Neural progenitor cell (in vitro differentiated cells): ENCODE measurements around the gene CPNE2. TPM values are rescaled to one million over a fixed set of nuclear protein-coding genes. Genes with fewer than 3 reads are reported as not detected.

Experiments
- DNase-seq: peaks from one replicate; pipeline ENCODE4 v3.0.0-alpha.2; 2016; ENCODE audit warnings: low spot score
- H2AFZ ChIP-seq: fragments of 200-600 bp; sonication (generic); replicated peaks from 2 replicates; pipeline ENCODE4 v1.6.1; 2016; ENCODE audit warnings: antibody characterized with exemption
- H3F3A ChIP-seq: fragments of 200-600 bp; sonication (generic); 2 replicates; pipeline ENCODE4 v1.6.1; 2016; ENCODE audit warnings: antibody characterized with exemption, low read depth
- H3K27ac ChIP-seq: fragments of 200-600 bp; sonication (generic); 2 replicates; pipeline ENCODE4 v1.5.1; 2016; ENCODE audit warnings: mild to moderate bottlenecking
- H3K27me3 ChIP-seq: fragments of 200-600 bp; sonication (generic); 2 replicates; pipeline ENCODE4 v1.6.1; 2016; ENCODE audit warnings: mild to moderate bottlenecking, moderate library complexity
- H3K36me3 ChIP-seq: fragments of 200-600 bp; sonication (generic); 2 replicates; pipeline ENCODE4 v1.5.1; 2016
- H3K4me1 ChIP-seq: fragments of 200-600 bp; sonication (generic); 2 replicates; pipeline ENCODE4 v1.6.1; 2016; ENCODE audit warnings: mixed run types
- H3K4me2 ChIP-seq: fragments of 200-600 bp; sonication (generic); 2 replicates; pipeline ENCODE4 v1.6.1; 2016
- H3K4me3 ChIP-seq: fragments of 200-600 bp; sonication (generic); 2 replicates; pipeline ENCODE4 v1.5.1; 2016
- H3K79me2 ChIP-seq: fragments of 200-600 bp; sonication (generic); 2 replicates; pipeline ENCODE4 v1.6.1; 2016; ENCODE audit warnings: low read depth
- H3K9ac ChIP-seq: fragments of 200-600 bp; sonication (generic); 2 replicates; pipeline ENCODE4 v1.6.1; 2016
- H3K9me3 ChIP-seq: fragments of 200-600 bp; sonication (generic); 2 replicates; pipeline ENCODE4 v1.5.1; 2016; ENCODE audit warnings: low read depth
- H4K20me1 ChIP-seq: fragments of 200-600 bp; sonication (generic); 2 replicates; pipeline ENCODE4 v1.6.1; 2016; ENCODE audit warnings: low read depth
- H3K27ac Mint-ChIP-seq: 3 replicates; pipeline ENCODE4 v1.8.0; 2021; ENCODE audit warnings: mixed read lengths
- H3K27me3 Mint-ChIP-seq: 2 replicates; pipeline ENCODE4 v1.8.0; 2022; ENCODE audit warnings: low read depth, mild to moderate bottlenecking, inconsistent platforms, moderate library complexity, mixed read lengths; ENCODE audit not compliant: insufficient read depth
- H3K36me3 Mint-ChIP-seq: 3 replicates; pipeline ENCODE4 v1.8.0; 2021; ENCODE audit warnings: mixed read lengths
- H3K4me1 Mint-ChIP-seq: 3 replicates; pipeline ENCODE4 v1.8.0; 2021; ENCODE audit warnings: mixed read lengths
- H3K4me3 Mint-ChIP-seq: 3 replicates; pipeline ENCODE4 v1.8.0; 2021; ENCODE audit warnings: mild to moderate bottlenecking, moderate library complexity, mixed read lengths
- H3K9me3 Mint-ChIP-seq: 3 replicates; pipeline ENCODE4 v1.8.0; 2020; ENCODE audit warnings: mixed read lengths
- CTCF ChIP-seq: fragments of 200-600 bp; sonication (generic); IDR thresholded peaks from 2 replicates; pipeline ENCODE4 v1.5.1; 2017; ENCODE audit warnings: antibody characterized with exemption, mild to moderate bottlenecking
- EZH2 ChIP-seq: fragments of 200-600 bp; sonication (generic); IDR thresholded peaks from 2 replicates; pipeline ENCODE4 v1.6.1; 2017; ENCODE audit warnings: antibody characterized with exemption, mild to moderate bottlenecking, moderate library complexity
- EZH2phosphoT487 ChIP-seq: fragments of 200-600 bp; sonication (generic); IDR thresholded peaks from 2 replicates; pipeline ENCODE4 v1.6.1; 2017; ENCODE audit warnings: antibody characterized with exemption
- total RNA-seq: library from RNA; depleted of rRNA; stranded (reverse); fragments of >200 nt; gene quantifications from 2 replicates; pipeline ENCODE4 v1.2.3, GENCODE V29; 2015; ENCODE audit warnings: low replicate concordance

The CPNE2 gene
- total RNA-seq, 1 donor from 2014 or later, result 19.8 TPM

GRCh38 chr16:57066625-57067024 is 25.8 kb upstream of the CPNE2 start:
- TF ChIP-seq EZH2phosphoT487, result no peak
- TF ChIP-seq CTCF, result no peak
- no peak for TF ChIP-seq EZH2
- Mint-ChIP-seq H3K4me3 (no peak overlapping the region), H3K36me3 (no peaks in the 10 kb centered on the region), H3K4me1 (peaks cover 12% of the 10 kb centered on the region), H3K27ac (peak overlapping the region; percentile 57), H3K27me3 (no peaks in the 10 kb centered on the region), H3K9me3 (no peaks in the 10 kb centered on the region)
- Histone ChIP-seq H3K9ac (no peak overlapping the region), H3K9me3 (no peaks in the 10 kb centered on the region), H3K79me2 (no peaks in the 10 kb centered on the region), H4K20me1 (no peaks in the 10 kb centered on the region), H3F3A (no peaks in the 10 kb centered on the region), H3K27ac (no peak overlapping the region), H3K4me2 (no peak overlapping the region), H2AFZ (no peak overlapping the region), H3K27me3 (no peaks in the 10 kb centered on the region), H3K4me3 (no peak overlapping the region), H3K36me3 (no peaks in the 10 kb centered on the region), H3K4me1 (peaks cover 3% of the 10 kb centered on the region)
- DNase-seq, result no peak

GRCh38 chr16:57067347-57067746 is 25.0 kb upstream of the CPNE2 start:
- Mint-ChIP-seq H3K9me3 (no peaks in the 10 kb centered on the region), H3K27ac (no peak overlapping the region), H3K27me3 (no peaks in the 10 kb centered on the region), H3K36me3 (no peaks in the 10 kb centered on the region), H3K4me1 (peaks cover 11% of the 10 kb centered on the region), H3K4me3 (no peak overlapping the region)
- no peak for TF ChIP-seq EZH2
- no peak for TF ChIP-seq EZH2phosphoT487
- no peak for TF ChIP-seq CTCF
- Histone ChIP-seq H3K36me3 (no peaks in the 10 kb centered on the region), H3K79me2 (no peaks in the 10 kb centered on the region), H3K9ac (no peak overlapping the region), H2AFZ (no peak overlapping the region), H3K9me3 (no peaks in the 10 kb centered on the region), H3K27ac (no peak overlapping the region), H3K4me3 (no peak overlapping the region), H3K4me1 (peaks cover 3% of the 10 kb centered on the region), H4K20me1 (no peaks in the 10 kb centered on the region), H3K4me2 (no peak overlapping the region), H3K27me3 (no peaks in the 10 kb centered on the region), H3F3A (no peaks in the 10 kb centered on the region)
- no peak for DNase-seq

- Mint-ChIP-seq H3K9me3 (no peaks in the 10 kb centered on the region), H3K27me3 (no peaks in the 10 kb centered on the region), H3K36me3 (no peaks in the 10 kb centered on the region), H3K4me1 (peaks cover 15% of the 10 kb centered on the region), H3K27ac (no peak overlapping the region), H3K4me3 (no peak overlapping the region)
- Histone ChIP-seq H3K4me3 (no peak overlapping the region), H3K9ac (no peak overlapping the region), H3K4me1 (peaks cover 9% of the 10 kb centered on the region), H3K27ac (no peak overlapping the region), H4K20me1 (no peaks in the 10 kb centered on the region), H3K79me2 (no peaks in the 10 kb centered on the region), H2AFZ (no peak overlapping the region), H3K27me3 (no peaks in the 10 kb centered on the region), H3K4me2 (no peak overlapping the region), H3K36me3 (no peaks in the 10 kb centered on the region), H3K9me3 (no peaks in the 10 kb centered on the region), H3F3A (no peaks in the 10 kb centered on the region)
- no peak for TF ChIP-seq CTCF
- TF ChIP-seq EZH2phosphoT487, result no peak
- TF ChIP-seq EZH2, result no peak
- DNase-seq, result no peak
Measured at GRCh38 chr16:57069053-57069452, 23.3 kb upstream of the CPNE2 start.
